Thyroid gland (tissue), 4 donors: Measurements from ENCODE around the gene CAMK1D. TPM values are rescaled to one million over a fixed set of nuclear protein-coding genes. Genes with fewer than 3 reads are reported as not detected.

Experiments
- DNase-seq, 2 donors: peaks; one replicate each; pipeline ENCODE4 v3.0.0-alpha.2; 2019
- H3K27ac ChIP-seq, 3 donors: fragments of 200-600 bp; sonication (generic); 1 replicate in 2 of 3; 2 replicates in 1 of 3; pipeline ENCODE4 v1.5.1; 2016 to 2019; ENCODE audit warnings: mild to moderate bottlenecking in 1 of 3, moderate library complexity in 1 of 3
- H3K27me3 ChIP-seq: fragments of 200-600 bp; sonication (generic); one replicate; pipeline ENCODE4 v1.5.1; 2019
- H3K36me3 ChIP-seq, 2 donors: fragments of 200-600 bp; sonication (generic); one replicate each; pipeline ENCODE4 v1.5.1; 2016 to 2019
- H3K4me1 ChIP-seq, 2 donors: fragments of 200-600 bp; sonication (generic); one replicate each; pipeline ENCODE4 v1.5.1; 2017 to 2019
- H3K4me3 ChIP-seq, 3 donors: fragments of 200-600 bp; sonication (generic); replicated peaks in 1 of 3; 1 replicate in 2 of 3; 2 replicates in 1 of 3; pipeline ENCODE4 v1.5.1; 2016; ENCODE audit warnings: mild to moderate bottlenecking in 1 of 3
- H3K9me3 ChIP-seq: fragments of 200-600 bp; sonication (generic); one replicate; pipeline ENCODE4 v1.5.1; 2017
- CTCF ChIP-seq, 6 experiments: fragments of 200-600 bp in 3 of 6; fragments of 450-650 bp in 3 of 6; sonication (generic) in 3 of 6; IDR thresholded peaks; one replicate each; pipeline ENCODE4 v1.5.1; 2016 to 2019; ENCODE audit warnings: antibody characterized with exemption in 6 of 6, mild to moderate bottlenecking in 2 of 6, inconsistent platforms in 1 of 6, moderate library complexity in 1 of 6
- POLR2A ChIP-seq, 2 donors: fragments of 450-650 bp; IDR thresholded peaks; one replicate each; pipeline ENCODE4 v1.6.1; 2017; ENCODE audit warnings: antibody characterized with exemption in 2 of 2, mild to moderate bottlenecking in 2 of 2, moderate library complexity in 1 of 2
- WGBS, 2 donors: methylation state at CpG; one replicate each; pipeline ENCODE4 v1.1.5; 2017; 5-methylcytosine and 5-hydroxymethylcytosine counted together
- intact Hi-C: fragments of 100-400 bp; cut with DNase I; formaldehyde crosslinking; loops from one replicate; pipeline ENCODE4 v1.15.1; 2023
- total RNA-seq, 4 donors: library from RNA; depleted of rRNA; stranded (reverse); fragments of >200 nt; gene quantifications; one replicate each; pipeline ENCODE4 v1.2.3, GENCODE V29; 2016

Gene CAMK1D
- total RNA-seq, 4 donors from 2014 or later = 12.2 to 29.6 (median 17.4) TPM

- peaks cover 24% of the 10 kb centered on the region in 2 donors for H3K4me1 ChIP-seq
- intact Hi-C loops = no loop called here
- H3K27ac ChIP-seq = peak overlapping the region; percentile 24 to 46 (median 25)
- no peaks in the 10 kb centered on the region for H3K27me3 ChIP-seq
- 66 to 71% methylated on average over 11 of the region's 11 CpGs for WGBS, 2 donors
- H3K4me3 ChIP-seq = no peak overlapping the region
- TF ChIP-seq POLR2A (IDR thresholded peaks at IDR 0.05) = no peak
- TF ChIP-seq CTCF (IDR thresholded peaks at IDR 0.05) = no peak
- H3K36me3 ChIP-seq = no peaks in the 10 kb centered on the region
- no peaks in the 10 kb centered on the region for H3K9me3 ChIP-seq
- DNase-seq = no peak
Observed at GRCh38 chr10:12375076-12375504, 25.7 kb downstream of the CAMK1D start.

- H3K9me3 ChIP-seq = no peaks in the 10 kb centered on the region
- peaks cover 24% of the 10 kb centered on the region in 2 donors for H3K4me1 ChIP-seq
- no peak for DNase-seq
- intact Hi-C loops = no loop called here
- no peak overlapping the region for H3K4me3 ChIP-seq
- no peaks in the 10 kb centered on the region for H3K27me3 ChIP-seq
- peak overlapping the region; percentile 74 to 88 (median 86) for H3K27ac ChIP-seq
- H3K36me3 ChIP-seq = no peaks in the 10 kb centered on the region
- 95 to 96% methylated on average over 12 of the region's 12 CpGs for WGBS, 2 donors
- TF ChIP-seq POLR2A (IDR thresholded peaks at IDR 0.05) = no peak
- no peak for TF ChIP-seq CTCF (IDR thresholded peaks at IDR 0.05)
Observed at GRCh38 chr10:12376211-12376610, 26.9 kb downstream of the CAMK1D start.

GRCh38 chr10:12377658-12378290 lies 28.4 kb downstream of the CAMK1D start:
- no peak for TF ChIP-seq POLR2A (IDR thresholded peaks at IDR 0.05)
- TF ChIP-seq CTCF (IDR thresholded peaks at IDR 0.05) = no peak
- DNase-seq = peak; percentile 68 to 75
- peaks cover 24% of the 10 kb centered on the region in 2 donors for H3K4me1 ChIP-seq
- no peak overlapping the region for H3K4me3 ChIP-seq
- peak overlapping the region; percentile 67 to 88 (median 74) for H3K27ac ChIP-seq
- H3K36me3 ChIP-seq = no peaks in the 10 kb centered on the region
- H3K27me3 ChIP-seq = no peaks in the 10 kb centered on the region
- intact Hi-C loops = no loop called here
- H3K9me3 ChIP-seq = no peaks in the 10 kb centered on the region
- whole genome bisulfite sequencing, 2 donors = 34 to 42% methylated on average over 7 of the region's 7 CpGs

- no peaks in the 10 kb centered on the region for H3K9me3 ChIP-seq
- H3K27me3 ChIP-seq = no peaks in the 10 kb centered on the region
- intact Hi-C loops = no loop called here
- 96 to 97% methylated on average over 5 of the region's 5 CpGs for WGBS, 2 donors
- H3K36me3 ChIP-seq = no peaks in the 10 kb centered on the region
- H3K27ac ChIP-seq = no peak overlapping the region
- no peak overlapping the region for H3K4me3 ChIP-seq
- TF ChIP-seq CTCF (IDR thresholded peaks at IDR 0.05) (no peak), POLR2A (IDR thresholded peaks at IDR 0.05) (no peak)
- peaks cover 19 to 24% of the 10 kb centered on the region in 2 donors for H3K4me1 ChIP-seq
- no peak for DNase-seq
Observed at GRCh38 chr10:12380999-12381398, 31.7 kb downstream of the CAMK1D start.

GRCh38 chr10:12381536-12382156 lies 32.3 kb downstream of the CAMK1D start:
- WGBS, 2 donors = 88 to 89% methylated on average over 12 of the region's 12 CpGs
- intact Hi-C loops = no loop called here
- peaks cover 13 to 20% of the 10 kb centered on the region in 2 donors for H3K4me1 ChIP-seq
- no peaks in the 10 kb centered on the region for H3K36me3 ChIP-seq
- H3K9me3 ChIP-seq = no peaks in the 10 kb centered on the region
- no peak for TF ChIP-seq POLR2A (IDR thresholded peaks at IDR 0.05)
- TF ChIP-seq CTCF (IDR thresholded peaks at IDR 0.05) = no peak
- no peak overlapping the region for H3K4me3 ChIP-seq
- peak; percentile 38 to 47 for DNase-seq
- H3K27me3 ChIP-seq = no peaks in the 10 kb centered on the region
- no peak overlapping the region for H3K27ac ChIP-seq
